ENCODE measurements around the gene FAM184A. TPM values are rescaled to one million over a fixed set of nuclear protein-coding genes. Genes with fewer than 3 reads are reported as not detected.

The FAM184A gene
- total and polyA plus RNA-seq, 2 of the 8 experiments (the other 6 are each of a cell fraction or from before 2014, with no cell fraction given), result 6.3 to 11.3 TPM

- H3K9ac ChIP-seq (replicated peaks in 1 of 4; ENCODE audit: extremely low read depth in 1 of 4, low read depth in 3 of 4, low read length in 3 of 4), result no peak overlapping the region
- H2AK5ac ChIP-seq (ENCODE audit: low read depth, low read length), result no peak overlapping the region
- H2BK15ac ChIP-seq (ENCODE audit: low read length), result no peak overlapping the region
- no peak for TF ChIP-seq EGR1 (IDR thresholded peaks at IDR 0.05; ENCODE audit: borderline replicate concordance, low read depth, low read length)
- H2BK120ac ChIP-seq (replicated peaks; ENCODE audit: low read depth, low read length), result no peak overlapping the region
- H3K79me1 ChIP-seq (ENCODE audit: low read depth, low read length), result no peaks in the 10 kb centered on the region
- H2BK20ac ChIP-seq (ENCODE audit: low read length), result no peak overlapping the region
- no peaks in the 10 kb centered on the region for H3K36me3 ChIP-seq (ENCODE audit: control insufficient read depth in 2 of 4, insufficient read depth in 4 of 4, low read length in 3 of 4)
- H4K91ac ChIP-seq (replicated peaks; ENCODE audit: insufficient read length, low read length), result no peak overlapping the region
- FAIRE-seq (no peak), DNase-seq (ENCODE audit: low read depth in 1 of 2, low spot score in 2 of 2) (no peak)
- H3K56ac ChIP-seq (replicated peaks; ENCODE audit: insufficient read length, low read depth, low read length), result no peak overlapping the region
- no peak overlapping the region for H2AFZ ChIP-seq (ENCODE audit: low read length)
- H4K20me1 ChIP-seq (replicated peaks in 1 of 2; ENCODE audit: control insufficient read depth in 1 of 2, insufficient read depth in 2 of 2, low read length in 2 of 2), result no peaks in the 10 kb centered on the region
- no peak overlapping the region for H3K18ac ChIP-seq (ENCODE audit: extremely low read depth, low read length)
- H2BK5ac ChIP-seq (ENCODE audit: low read depth, low read length), result no peak overlapping the region
- H4K5ac ChIP-seq (ENCODE audit: insufficient read length, low read depth, low read length), result no peak overlapping the region
- H3K23me2 ChIP-seq (ENCODE audit: low read depth, low read length), result no peaks in the 10 kb centered on the region
- H2BK12ac ChIP-seq (ENCODE audit: low read depth, low read length), result no peak overlapping the region
- no peaks in the 10 kb centered on the region for H3K9me3 ChIP-seq (ENCODE audit: insufficient read depth in 2 of 2, low read depth in 1 of 2, low read length in 1 of 2)
- H3K4me2 ChIP-seq (ENCODE audit: insufficient read depth in 1 of 2, low read depth in 2 of 2, low read length in 2 of 2), result no peak overlapping the region
- H3K27ac ChIP-seq (ENCODE audit: low read depth, low read length), result no peak overlapping the region
- ChIA-PET POLR2A (ENCODE audit: partially characterized antibody) (interaction anchor here (1.9 kb wide), 1 partner anchor 30 kb away, joined by 4 read pairs; no protein-coding TSS in a partner anchor), CTCF (ENCODE audit: partially characterized antibody) (interaction anchor here (0.6 to 1.1 kb wide), 3 partner anchors 20 to 75 kb away, joined by 3 read pairs; no protein-coding TSS in a partner anchor)
- H3K27me3 ChIP-seq (replicated peaks in 1 of 4; ENCODE audit: control insufficient read depth in 3 of 4, extremely low read depth in 1 of 4, insufficient read depth in 3 of 4, low read length in 3 of 4), result no peaks in the 10 kb centered on the region
- H3K4me3 ChIP-seq (ENCODE audit: extremely low read depth in 1 of 4, insufficient read depth in 2 of 4, low read depth in 3 of 4, low read length in 4 of 4), result no peak overlapping the region
- no peak overlapping the region for H3K14ac ChIP-seq (ENCODE audit: insufficient read length)
- H4K8ac ChIP-seq (ENCODE audit: extremely low read depth, insufficient read depth, low read length), result no peak overlapping the region
- no peak overlapping the region for H3K4ac ChIP-seq (replicated peaks; ENCODE audit: insufficient read length, low read depth, low read length)
- H3K23ac ChIP-seq (ENCODE audit: insufficient read length), result no peak overlapping the region
- peaks cover 0 to 4% (median 0%) of the 10 kb centered on the region in 4 experiments; a peak in 1 of 7 replicates for H3K4me1 ChIP-seq (replicated peaks in 1 of 4; ENCODE audit: control insufficient read depth in 3 of 4, insufficient read depth in 4 of 4, low read length in 3 of 4)
- 0 out of 4 replicates have a peak, but pooled peaks cover 0 to 4% of the 10 kb centered on the region in 2 experiments for H3K79me2 ChIP-seq (ENCODE audit: control insufficient read depth in 1 of 2, insufficient read depth in 2 of 2, low read length in 2 of 2)
These were observed 34.7 kb downstream of the FAM184A start for GRCh38 chr6:119043783-119044182.
